ENCODE data around the gene BBX.

DNA sequence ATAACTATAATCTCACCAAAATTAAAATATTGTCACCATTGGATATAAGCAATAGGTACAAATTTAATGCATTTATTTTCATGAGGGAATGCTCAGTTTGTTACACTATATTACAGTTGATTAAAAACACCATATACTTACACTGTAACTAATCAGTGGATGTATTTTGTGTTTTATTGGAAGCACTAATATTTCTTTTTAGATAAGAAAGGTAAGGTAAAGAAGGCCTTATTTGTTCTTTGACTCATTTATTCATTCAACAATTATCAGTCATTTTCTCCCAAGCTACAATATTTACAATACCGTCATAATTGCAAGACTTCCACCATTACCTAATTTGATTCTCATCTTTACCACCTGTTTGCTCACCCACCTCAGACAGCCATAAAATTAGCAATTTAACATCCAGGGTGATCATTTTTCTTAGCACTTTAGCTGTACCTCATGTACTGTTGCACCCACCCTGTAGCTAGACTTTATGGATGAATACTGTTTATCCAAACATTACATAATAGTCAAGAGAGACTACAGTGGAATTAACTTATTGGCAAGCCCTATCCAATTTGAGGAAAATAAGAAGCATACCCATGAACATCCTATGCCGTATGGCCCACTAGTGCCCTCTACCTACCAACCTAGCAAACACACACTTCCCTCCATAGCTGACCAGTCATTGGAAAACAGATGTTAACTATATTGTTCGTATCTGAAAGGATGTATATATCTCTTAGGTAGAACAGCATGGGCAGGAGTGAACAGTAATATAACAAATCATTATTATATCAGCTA lies 229.6 kb downstream of the BBX start:
- TF ChIP-seq, protein P1, sequence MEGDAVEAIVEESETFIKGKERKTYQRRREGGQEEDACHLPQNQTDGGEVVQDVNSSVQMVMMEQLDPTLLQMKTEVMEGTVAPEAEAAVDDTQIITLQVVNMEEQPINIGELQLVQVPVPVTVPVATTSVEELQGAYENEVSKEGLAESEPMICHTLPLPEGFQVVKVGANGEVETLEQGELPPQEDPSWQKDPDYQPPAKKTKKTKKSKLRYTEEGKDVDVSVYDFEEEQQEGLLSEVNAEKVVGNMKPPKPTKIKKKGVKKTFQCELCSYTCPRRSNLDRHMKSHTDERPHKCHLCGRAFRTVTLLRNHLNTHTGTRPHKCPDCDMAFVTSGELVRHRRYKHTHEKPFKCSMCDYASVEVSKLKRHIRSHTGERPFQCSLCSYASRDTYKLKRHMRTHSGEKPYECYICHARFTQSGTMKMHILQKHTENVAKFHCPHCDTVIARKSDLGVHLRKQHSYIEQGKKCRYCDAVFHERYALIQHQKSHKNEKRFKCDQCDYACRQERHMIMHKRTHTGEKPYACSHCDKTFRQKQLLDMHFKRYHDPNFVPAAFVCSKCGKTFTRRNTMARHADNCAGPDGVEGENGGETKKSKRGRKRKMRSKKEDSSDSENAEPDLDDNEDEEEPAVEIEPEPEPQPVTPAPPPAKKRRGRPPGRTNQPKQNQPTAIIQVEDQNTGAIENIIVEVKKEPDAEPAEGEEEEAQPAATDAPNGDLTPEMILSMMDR (IDR thresholded peaks at IDR 0.05; ENCODE audit: borderline replicate concordance, extremely low read depth, low read length, poor library complexity, severe bottlenecking), result peak; percentile 62
- TF ChIP-seq EZH2 (IDR thresholded peaks at IDR 0.05; ENCODE audit: borderline replicate concordance, low read depth, low read length, severe bottlenecking), result no peak

Measured in DND-41 (cell line).